Aorta (tissue), 5 donors: ENCODE results near the gene GATB. TPM values are rescaled to one million over a fixed set of nuclear protein-coding genes. Genes with fewer than 3 reads are reported as not detected.

Experiments
- ATAC-seq: fragments of 200-7000 bp; cut with Tn5 transposase; one replicate; pipeline ENCODE4 v1.9.1; 2022; ENCODE audit warnings: moderate library complexity; ENCODE audit not compliant: low FRiP score
- DNase-seq, 2 donors: peaks; one replicate each; pipeline ENCODE4 v3.0.0-alpha.2; 2020
- H3K27ac ChIP-seq, 2 donors: one replicate each; pipeline ENCODE4 v1.5.1; 2013; ENCODE audit warnings: low read length in 2 of 2, mild to moderate bottlenecking in 2 of 2, moderate library complexity in 2 of 2, control low read depth in 1 of 2, inconsistent platforms in 1 of 2, low read depth in 1 of 2
- H3K27me3 ChIP-seq, 2 donors: one replicate each; pipeline ENCODE4 v1.6.1; 2013; ENCODE audit warnings: control low read depth in 1 of 2, low read length in 1 of 2, mild to moderate bottlenecking in 1 of 2, moderate library complexity in 1 of 2; ENCODE audit not compliant: insufficient read depth in 2 of 2, control insufficient read depth in 1 of 2
- H3K36me3 ChIP-seq, 2 donors: one replicate each; pipeline ENCODE4 v1.6.1; 2013; ENCODE audit warnings: control low read depth in 1 of 2, low read length in 1 of 2, mild to moderate bottlenecking in 1 of 2; ENCODE audit not compliant: insufficient read depth in 2 of 2, control insufficient read depth in 1 of 2
- H3K4me1 ChIP-seq, 2 donors: one replicate each; pipeline ENCODE4 v1.6.1; 2013; ENCODE audit warnings: low read length in 2 of 2, control low read depth in 1 of 2, mild to moderate bottlenecking in 1 of 2, moderate library complexity in 1 of 2; ENCODE audit not compliant: insufficient read depth in 2 of 2, control insufficient read depth in 1 of 2
- H3K4me3 ChIP-seq, 2 donors: one replicate each; pipeline ENCODE4 v1.5.1; 2013; ENCODE audit warnings: low read length in 2 of 2, control low read depth in 1 of 2, mild to moderate bottlenecking in 1 of 2
- H3K9me3 ChIP-seq: one replicate; pipeline ENCODE4 v1.6.1; 2013; ENCODE audit warnings: mild to moderate bottlenecking, low read length; ENCODE audit not compliant: control insufficient read depth
- WGBS, 2 donors: extraction: QIAGEN DNeasy Blood & Tissue Kit; methylation state at CpG; one replicate each; pipeline ENCODE4 v1.1.7; 2013; 5-methylcytosine and 5-hydroxymethylcytosine counted together
- intact Hi-C, 2 donors: fragments of 100-400 bp; cut with DNase I; formaldehyde crosslinking; loops; one replicate each; pipeline versions ENCODE4 v1.14.2 to v1.15.0; 2022
- polyA plus RNA-seq, 2 donors: library from polyadenylated mRNA; stranded (reverse); fragments of 200-250 nt; gene quantifications; one replicate each; pipeline ENCODE4 v1.2.3, GENCODE V29; 2013
- total RNA-seq, 2 donors: library from RNA; stranded (reverse); fragmentation: NEBNext Ultra II Directional; extraction: Animal tissue kit (Norgen Biotek cat#: 25700); gene quantifications; one replicate each; pipeline ENCODE4 v1.2.1, GENCODE V29; 2021
- donor health status: healthy with polysubstance abuse.
- donor health status: Bipolar disorder and iron deficiency.
- donor health status: DM: no; HTN: no; CAD: no.
- donor health status: DM: no; HTN: no; CAD: no.
- donor health status: DM: yes; HTN: yes; CAD: no.

Gene GATB
- total and polyA plus RNA-seq, 4 donors = 5.2 to 13.0 (median 8.2) TPM

GRCh38 chr4:151777471-151777870 lies 16.7 kb upstream of the GATB start:
- Histone ChIP-seq H3K9me3 (peaks cover 2% of the 10 kb centered on the region), H3K27ac (no peak overlapping the region), H3K36me3 (no peaks in the 10 kb centered on the region), H3K4me1 (no peaks in the 10 kb centered on the region), H3K4me3 (no peak overlapping the region), H3K27me3 (no peaks in the 10 kb centered on the region)
- intact Hi-C loops = no loop called here
- WGBS, 2 donors = 51 to 59% methylated on average over 1 of the region's 1 CpG
- ATAC-seq (no peak), DNase-seq (no peak)

- ATAC-seq (no peak), DNase-seq (no peak)
- H3K9me3 ChIP-seq = peaks cover 2% of the 10 kb centered on the region
- no peak overlapping the region for H3K27ac ChIP-seq
- H3K4me1 ChIP-seq = no peaks in the 10 kb centered on the region
- no peaks in the 10 kb centered on the region for H3K36me3 ChIP-seq
- intact Hi-C loops = no loop called here
- H3K27me3 ChIP-seq = peaks cover 0 to 2% of the 10 kb centered on the region in 2 donors
- H3K4me3 ChIP-seq = no peak overlapping the region
Observed at GRCh38 chr4:151774324-151774723, 13.5 kb upstream of the GATB start.

GRCh38 chr4:151772274-151772673 lies 11.5 kb upstream of the GATB start:
- intact Hi-C loops = no loop called here
- peaks cover 0 to 2% of the 10 kb centered on the region in 2 donors for H3K27me3 ChIP-seq
- no peak for DNase-seq
- no peaks in the 10 kb centered on the region for H3K4me1 ChIP-seq
- no peak for ATAC-seq
- no peak overlapping the region for H3K4me3 ChIP-seq
- no peaks in the 10 kb centered on the region for H3K36me3 ChIP-seq
- peaks cover 2% of the 10 kb centered on the region for H3K9me3 ChIP-seq
- no peak overlapping the region for H3K27ac ChIP-seq
- WGBS, 2 donors = 66 to 77% methylated on average over 3 of the region's 3 CpGs

GRCh38 chr4:151771664-151772063 lies 10.9 kb upstream of the GATB start:
- intact Hi-C loops = no loop called here
- no peaks in the 10 kb centered on the region for H3K4me1 ChIP-seq
- peaks cover 2% of the 10 kb centered on the region for H3K9me3 ChIP-seq
- DNase-seq (no peak), ATAC-seq (no peak)
- peaks cover 0 to 2% of the 10 kb centered on the region in 2 donors for H3K27me3 ChIP-seq
- WGBS, 2 donors = 36 to 45% methylated on average over 5 of the region's 5 CpGs
- H3K36me3 ChIP-seq = no peaks in the 10 kb centered on the region
- no peak overlapping the region for H3K27ac ChIP-seq
- H3K4me3 ChIP-seq = no peak overlapping the region

- Histone ChIP-seq H3K27ac (no peak overlapping the region), H3K9me3 (peaks cover under 1% of the 10 kb centered on the region), H3K36me3 (no peaks in the 10 kb centered on the region), H3K4me1 (no peaks in the 10 kb centered on the region), H3K27me3 (peaks cover 0 to 2% of the 10 kb centered on the region in 2 donors), H3K4me3 (no peak overlapping the region)
- intact Hi-C loops = no loop called here
- ATAC-seq (no peak), DNase-seq (no peak)
- 55 to 59% methylated on average over 1 of the region's 1 CpG for WGBS, 2 donors
Observed at GRCh38 chr4:151770154-151770553, 9.3 kb upstream of the GATB start.

- no peaks in the 10 kb centered on the region for H3K4me1 ChIP-seq
- intact Hi-C loops = loop anchor here in 1 of 2 donors (10.0 kb wide), 1 partner anchor 586 kb away; no protein-coding TSS in a partner anchor
Observed at GRCh38 chr4:151768835-151769234, 8.0 kb upstream of the GATB start.

GRCh38 chr4:151766691-151767090 lies 5.9 kb upstream of the GATB start:
- Histone ChIP-seq H3K27ac (no peak overlapping the region), H3K9me3 (no peaks in the 10 kb centered on the region), H3K27me3 (peaks cover 0 to 2% of the 10 kb centered on the region in 2 donors), H3K36me3 (no peaks in the 10 kb centered on the region), H3K4me3 (no peak overlapping the region), H3K4me1 (no peaks in the 10 kb centered on the region)
- 81 to 84% methylated on average over 4 of the region's 4 CpGs for WGBS, 2 donors
- ATAC-seq (no peak), DNase-seq (no peak)
- intact Hi-C loops = loop anchor here in 1 of 2 donors (10.0 kb wide), 1 partner anchor 588 kb away; no protein-coding TSS in a partner anchor

More at GRCh38 chr4:151768835-151769234, 8.0 kb upstream of the GATB start:
- 64 to 71% methylated on average over 2 of the region's 2 CpGs for WGBS, 2 donors
- no peaks in the 10 kb centered on the region for H3K9me3 ChIP-seq
- H3K27ac ChIP-seq = no peak overlapping the region
- no peak for DNase-seq
- ATAC-seq = no peak
- no peaks in the 10 kb centered on the region for H3K36me3 ChIP-seq
- peaks cover 0 to 2% of the 10 kb centered on the region in 2 donors for H3K27me3 ChIP-seq
- H3K4me3 ChIP-seq = no peak overlapping the region

- ATAC-seq (no peak), DNase-seq (no peak)
- intact Hi-C loops = loop anchor here in 1 of 2 donors (10.0 kb wide), 1 partner anchor 595 kb away; no protein-coding TSS in a partner anchor
- no peaks in the 10 kb centered on the region for H3K9me3 ChIP-seq
- H3K27ac ChIP-seq = no peak overlapping the region
- H3K27me3 ChIP-seq = no peaks in the 10 kb centered on the region
- H3K4me3 ChIP-seq = peak overlapping the region; percentile 54 to 99
- no peaks in the 10 kb centered on the region for H3K4me1 ChIP-seq
- WGBS, 2 donors = 32 to 36% methylated on average over 3 of the region's 3 CpGs
- no peaks in the 10 kb centered on the region for H3K36me3 ChIP-seq
Observed at GRCh38 chr4:151760002-151760401, 805 bp downstream of the GATB start.

GRCh38 chr4:151753056-151753455 lies 7.8 kb downstream of the GATB start:
- Histone ChIP-seq H3K9me3 (no peaks in the 10 kb centered on the region), H3K27ac (no peak overlapping the region), H3K4me3 (no peak overlapping the region), H3K36me3 (no peaks in the 10 kb centered on the region), H3K4me1 (no peaks in the 10 kb centered on the region), H3K27me3 (no peaks in the 10 kb centered on the region)
- DNase-seq (no peak), ATAC-seq (no peak)
- intact Hi-C loops = loop anchor here in 1 of 2 donors (10.0 kb wide), 1 partner anchor 658 kb away; the partner anchor contains the start of gene RPS3A
- 95 to 96% methylated on average over 5 of the region's 5 CpGs for WGBS, 2 donors
